Measurements from ENCODE around the gene PDLIM7.

- TF ChIP-seq CTCF (IDR thresholded peaks at IDR 0.05): no peak
- TF ChIP-seq POLR2A (IDR thresholded peaks at IDR 0.05): no peak
Observed at GRCh38 chr5:177445052-177445916, 52.1 kb downstream of the PDLIM7 start.
